NB4 (cell line): ENCODE results near the gene VIT.

Experiments
- CTCF ChIP-seq: IDR thresholded peaks from one replicate; pipeline ENCODE4 v1.5.1; 2012; ENCODE audit warnings: low read depth, low read length
- MAX ChIP-seq: IDR thresholded peaks from 2 replicates; pipeline ENCODE4 v1.6.1; 2011; ENCODE audit warnings: low read depth, low read length
- MYC ChIP-seq: IDR thresholded peaks from 2 replicates; pipeline ENCODE4 v1.6.1; 2011; ENCODE audit warnings: low read depth, low read length
- POLR2A ChIP-seq: IDR thresholded peaks from 2 replicates; pipeline ENCODE4 v1.6.1; 2011; ENCODE audit warnings: mild to moderate bottlenecking; ENCODE audit not compliant: insufficient read length; ENCODE audit errors: extremely low read depth

- TF ChIP-seq CTCF: no peak
- no peak for TF ChIP-seq MYC
- TF ChIP-seq MAX: no peak
- no peak for TF ChIP-seq POLR2A
Observed at GRCh38 chr2:36834731-36835524, 138.4 kb downstream of the VIT start.
